ENCODE measurements around the gene EXOC2. TPM values are rescaled to one million over a fixed set of nuclear protein-coding genes. Genes with fewer than 3 reads are reported as not detected.

EXOC2 gene
- total and polyA plus RNA-seq, 2 donors (not counting 3 experiments of a cell fraction or from before 2014, with no cell fraction given) = 18.2 to 30.8 TPM

GRCh38 chr6:603265-603664, 89.7 kb downstream of the EXOC2 start:
- no peaks in the 10 kb centered on the region for H3K79me2 ChIP-seq (ENCODE audit: control insufficient read depth, insufficient read depth, low read length)
- ChIA-PET POLR2A (no interaction called here), CTCF (interaction anchor here (1.0 to 1.1 kb wide), 2 partner anchors 9 to 15 kb away, joined by 3 to 4 read pairs; no protein-coding TSS in a partner anchor)
- no peak overlapping the region for H2AFZ ChIP-seq (ENCODE audit: low read depth, low read length)
- no peaks in the 10 kb centered on the region for H3K9me3 ChIP-seq (replicated peaks; ENCODE audit: control insufficient read depth, insufficient read depth, low read length)
- no TSS peak for BruUV-seq (replicated peaks)
- H4K20me1 ChIP-seq (replicated peaks; ENCODE audit: control insufficient read depth, extremely low read depth, insufficient read depth, low read length) = no peaks in the 10 kb centered on the region
- no peak for FAIRE-seq
- no peak overlapping the region for H3K4me3 ChIP-seq (replicated peaks in 1 of 3; ENCODE audit: insufficient read depth in 1 of 3, low read depth in 1 of 3, low read length in 3 of 3)
- no peak overlapping the region for H3K4me2 ChIP-seq (ENCODE audit: insufficient read depth, low read length)
- no peak overlapping the region for H3K9ac ChIP-seq (replicated peaks; ENCODE audit: extremely low read depth, insufficient read depth, low read length)
- dilution Hi-C loops (cut with MboI; ENCODE audit: extremely low pct_ligation_motif_present, low sequenced_read_pairs) (no loop called here), intact Hi-C loops (cut with micrococcal nuclease) (no loop called here)
- no peak for DNase-seq (ENCODE audit: low read depth, low spot score)
- H3K36me3 ChIP-seq (ENCODE audit: control insufficient read depth in 2 of 2, extremely low read depth in 1 of 2, insufficient read depth in 2 of 2, low read length in 2 of 2) = peaks cover 5 to 6% of the 10 kb centered on the region in 2 experiments
- H3K27ac ChIP-seq (ENCODE audit: insufficient read depth, low read depth, low read length) = no peak overlapping the region
- no peaks in the 10 kb centered on the region for H3K9me1 ChIP-seq (replicated peaks; ENCODE audit: control insufficient read depth, extremely low read depth, insufficient read depth, low read length)
- H3K27me3 ChIP-seq (ENCODE audit: control insufficient read depth in 2 of 2, insufficient read depth in 2 of 2, low read length in 2 of 2) = no peaks in the 10 kb centered on the region
- no peaks in the 10 kb centered on the region for H3K4me1 ChIP-seq (ENCODE audit: control insufficient read depth, extremely low read depth, insufficient read depth, low read length)
- no peak for TF ChIP-seq EZH2 (IDR thresholded peaks at IDR 0.05; ENCODE audit: borderline replicate concordance, low read depth, low read length, severe bottlenecking)
- no peak for TF ChIP-seq POLR2A (IDR thresholded peaks at IDR 0.05; ENCODE audit: low read depth, low read length)
- no peak for TF ChIP-seq FOS (IDR thresholded peaks at IDR 0.05; ENCODE audit: borderline replicate concordance, insufficient read depth, low read length)
- TF ChIP-seq CTCF (IDR thresholded peaks at IDR 0.05; ENCODE audit: extremely low read depth in 1 of 2, insufficient read depth in 1 of 2, low read depth in 1 of 2, low read length in 2 of 2) = no peak
- TF ChIP-seq MAX (IDR thresholded peaks at IDR 0.05; ENCODE audit: insufficient read depth, insufficient read length) = no peak
- no peak for TF ChIP-seq POLR2AphosphoS5 (IDR thresholded peaks at IDR 0.05; ENCODE audit: insufficient read depth, low read depth, low read length)
- no peak for TF ChIP-seq MYC (IDR thresholded peaks at IDR 0.05; ENCODE audit: low read depth, low read length)
- TF ChIP-seq JUN (IDR thresholded peaks at IDR 0.05; ENCODE audit: borderline replicate concordance, insufficient read depth, insufficient read length, low read depth) = no peak
- no peak for TF ChIP-seq GATA2 (IDR thresholded peaks at IDR 0.05; ENCODE audit: insufficient read depth, insufficient read length, low read depth, low read length)
